ENCODE data around the gene FBXW8.

The FBXW8 gene

DNA sequence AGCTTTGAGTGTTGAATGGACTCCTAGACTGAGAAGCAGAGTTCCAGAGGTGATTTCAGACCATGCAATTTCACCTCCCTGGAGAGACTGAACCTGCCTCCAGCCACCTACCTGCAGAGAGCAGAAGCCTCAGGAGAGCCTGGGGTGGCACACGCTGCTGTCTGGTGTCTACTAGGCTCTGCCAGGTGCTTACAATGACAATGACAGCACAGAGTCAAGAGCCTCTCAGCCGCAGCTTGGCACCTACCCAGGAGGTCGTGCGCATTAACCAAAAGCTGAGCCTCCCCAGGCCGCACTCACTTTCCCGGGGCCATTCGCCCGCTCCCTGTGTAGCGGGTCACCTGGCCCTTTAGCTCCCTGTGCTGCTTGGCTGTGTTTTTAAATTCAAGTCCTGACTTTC is 125.3 kb downstream of the FBXW8 start:
- H3K27me3 ChIP-seq (ENCODE audit: control insufficient read depth, insufficient read depth, low read length): no peaks in the 10 kb centered on the region
- no peak overlapping the region for H3K4me3 ChIP-seq (ENCODE audit: low read length)

GRCh38 chr12:117036547-117036946 is 125.8 kb downstream of the FBXW8 start:
- Histone ChIP-seq H3K27me3 (ENCODE audit: control insufficient read depth, insufficient read depth, low read length) (no peaks in the 10 kb centered on the region), H3K9me3 (ENCODE audit: control insufficient read depth, low read length) (no peaks in the 10 kb centered on the region), H3K4me1 (ENCODE audit: control insufficient read depth, insufficient read depth, low read length) (peaks cover 76% of the 10 kb centered on the region), H3K9ac (ENCODE audit: low read length) (no peak overlapping the region), H3K4me3 (ENCODE audit: low read length) (no peak overlapping the region), H3K36me3 (ENCODE audit: control insufficient read depth, insufficient read depth, low read length) (no peaks in the 10 kb centered on the region)

More for the DNA sequence above, 125.3 kb downstream of the FBXW8 start:
- Histone ChIP-seq H3K4me1 (ENCODE audit: control insufficient read depth, insufficient read depth, low read length) (peaks cover 71% of the 10 kb centered on the region), H3K36me3 (ENCODE audit: control insufficient read depth, insufficient read depth, low read length) (no peaks in the 10 kb centered on the region), H3K9ac (ENCODE audit: low read length) (no peak overlapping the region), H3K9me3 (ENCODE audit: control insufficient read depth, low read length) (no peaks in the 10 kb centered on the region)

- H3K27me3 ChIP-seq (ENCODE audit: control insufficient read depth, insufficient read depth, low read length): no peaks in the 10 kb centered on the region
- H3K36me3 ChIP-seq (ENCODE audit: control insufficient read depth, insufficient read depth, low read length): no peaks in the 10 kb centered on the region
- no peaks in the 10 kb centered on the region for H3K9me3 ChIP-seq (ENCODE audit: control insufficient read depth, low read length)
- H3K4me1 ChIP-seq (ENCODE audit: control insufficient read depth, insufficient read depth, low read length): peaks cover 85% of the 10 kb centered on the region
- H3K4me3 ChIP-seq (ENCODE audit: low read length): no peak overlapping the region
- H3K9ac ChIP-seq (ENCODE audit: low read length): no peak overlapping the region
These were observed 126.7 kb downstream of the FBXW8 start for GRCh38 chr12:117037289-117038022.

DNA sequence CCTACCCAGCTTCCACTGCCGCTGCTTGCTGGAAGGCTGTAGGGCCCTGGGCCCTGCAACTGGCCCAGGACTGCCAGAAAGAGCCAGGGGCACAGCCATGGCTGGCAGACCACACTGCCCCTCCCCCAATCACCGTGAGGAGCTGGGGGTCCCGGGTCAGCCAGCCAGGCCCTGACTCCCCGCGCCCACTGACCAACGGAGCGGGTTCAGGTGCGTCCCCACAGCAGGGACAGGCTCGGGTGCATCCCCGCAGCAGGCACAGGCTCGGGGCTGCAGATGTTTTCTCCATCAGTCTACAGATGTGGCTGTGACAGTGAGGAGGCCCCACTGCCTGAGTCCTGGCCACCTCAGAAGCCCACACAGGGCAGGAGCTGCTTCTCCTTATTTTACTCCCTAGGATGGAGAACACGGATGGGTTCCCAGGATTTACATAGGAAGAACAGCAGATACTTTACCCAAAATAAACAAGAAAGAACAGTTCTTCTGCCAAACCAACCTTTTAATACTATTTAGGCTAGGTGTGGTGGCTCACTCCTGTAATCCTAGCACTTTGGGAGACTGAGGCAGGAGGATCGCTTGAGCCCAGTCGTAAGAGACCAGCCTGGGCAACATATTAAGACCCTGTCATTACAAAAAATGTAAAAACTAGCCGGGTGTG is 127.4 kb downstream of the FBXW8 start:
- Histone ChIP-seq H3K27me3 (ENCODE audit: control insufficient read depth, insufficient read depth, low read length) (no peaks in the 10 kb centered on the region), H3K4me1 (ENCODE audit: control insufficient read depth, insufficient read depth, low read length) (peaks cover 89% of the 10 kb centered on the region), H3K36me3 (ENCODE audit: control insufficient read depth, insufficient read depth, low read length) (no peaks in the 10 kb centered on the region), H3K4me3 (ENCODE audit: low read length) (no peak overlapping the region), H3K9ac (ENCODE audit: low read length) (no peak overlapping the region), H3K9me3 (ENCODE audit: control insufficient read depth, low read length) (no peaks in the 10 kb centered on the region)

DNA sequence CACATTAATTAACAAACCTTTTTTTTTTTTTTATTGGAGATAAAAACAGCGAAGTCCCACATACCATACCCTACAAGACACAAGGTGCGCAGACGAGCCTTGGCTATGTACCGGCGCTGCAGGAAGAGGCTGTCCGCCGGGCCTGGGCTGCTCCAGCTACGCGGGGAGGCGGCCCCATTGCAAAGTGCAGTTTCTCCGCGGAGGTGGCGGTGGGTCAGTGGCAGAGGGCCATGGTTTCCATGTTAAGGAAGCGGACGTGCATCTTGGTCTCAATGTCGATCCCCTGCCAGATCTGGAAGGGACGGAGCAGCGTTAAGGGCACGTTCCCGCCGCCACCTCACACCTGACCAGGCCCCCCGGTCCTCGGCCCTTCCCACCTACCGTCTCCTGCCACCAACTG is 128.2 kb downstream of the FBXW8 start:
- Histone ChIP-seq H3K4me1 (ENCODE audit: control insufficient read depth, insufficient read depth, low read length) (peaks cover 87% of the 10 kb centered on the region), H3K9me3 (ENCODE audit: control insufficient read depth, low read length) (no peaks in the 10 kb centered on the region), H3K4me3 (ENCODE audit: low read length) (no peak overlapping the region), H3K27me3 (ENCODE audit: control insufficient read depth, insufficient read depth, low read length) (no peaks in the 10 kb centered on the region), H3K36me3 (ENCODE audit: control insufficient read depth, insufficient read depth, low read length) (no peaks in the 10 kb centered on the region), H3K9ac (ENCODE audit: low read length) (no peak overlapping the region)

- H3K4me3 ChIP-seq (ENCODE audit: low read length): no peak overlapping the region
- H3K9ac ChIP-seq (ENCODE audit: low read length): no peak overlapping the region
- H3K4me1 ChIP-seq (ENCODE audit: control insufficient read depth, insufficient read depth, low read length): peaks cover 77% of the 10 kb centered on the region
- H3K27me3 ChIP-seq (ENCODE audit: control insufficient read depth, insufficient read depth, low read length): no peaks in the 10 kb centered on the region
- H3K9me3 ChIP-seq (ENCODE audit: control insufficient read depth, low read length): no peaks in the 10 kb centered on the region
- H3K36me3 ChIP-seq (ENCODE audit: control insufficient read depth, insufficient read depth, low read length): no peaks in the 10 kb centered on the region
These were observed 129.2 kb downstream of the FBXW8 start for GRCh38 chr12:117039891-117040309.

- Histone ChIP-seq H3K36me3 (ENCODE audit: control insufficient read depth, insufficient read depth, low read length) (no peaks in the 10 kb centered on the region), H3K9ac (ENCODE audit: low read length) (no peak overlapping the region), H3K9me3 (ENCODE audit: control insufficient read depth, low read length) (no peaks in the 10 kb centered on the region), H3K27me3 (ENCODE audit: control insufficient read depth, insufficient read depth, low read length) (no peaks in the 10 kb centered on the region), H3K4me1 (ENCODE audit: control insufficient read depth, insufficient read depth, low read length) (peaks cover 71% of the 10 kb centered on the region), H3K4me3 (ENCODE audit: low read length) (no peak overlapping the region)
These were observed 129.7 kb downstream of the FBXW8 start for GRCh38 chr12:117040496-117040895.

DNA sequence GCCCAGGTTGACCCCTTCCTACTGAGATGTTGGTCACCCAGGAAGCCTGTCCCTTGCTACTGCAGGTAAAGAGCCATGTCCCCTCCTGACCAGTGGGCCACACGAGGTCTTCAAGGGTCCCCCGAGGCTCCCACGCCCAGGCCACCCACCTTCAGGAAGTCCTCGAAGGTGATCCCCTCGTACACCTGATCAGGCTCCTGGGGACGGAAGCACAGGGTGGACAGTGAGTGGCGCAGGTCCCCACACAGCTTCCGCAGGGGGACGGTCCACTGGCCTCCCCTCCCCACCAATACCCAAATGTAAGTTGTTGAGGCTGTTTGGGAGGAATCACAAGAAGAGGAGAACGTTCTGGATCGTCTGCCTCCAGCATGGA is 131.0 kb downstream of the FBXW8 start:
- Histone ChIP-seq H3K4me1 (ENCODE audit: control insufficient read depth, insufficient read depth, low read length) (peaks cover 59% of the 10 kb centered on the region), H3K9me3 (ENCODE audit: control insufficient read depth, low read length) (no peaks in the 10 kb centered on the region), H3K4me3 (ENCODE audit: low read length) (no peak overlapping the region), H3K9ac (ENCODE audit: low read length) (peak overlapping the region; percentile 32), H3K27me3 (ENCODE audit: control insufficient read depth, insufficient read depth, low read length) (no peaks in the 10 kb centered on the region), H3K36me3 (ENCODE audit: control insufficient read depth, insufficient read depth, low read length) (no peaks in the 10 kb centered on the region)

- H3K9ac ChIP-seq (ENCODE audit: low read length): peak overlapping the region; percentile 32
- peaks cover 54% of the 10 kb centered on the region for H3K4me1 ChIP-seq (ENCODE audit: control insufficient read depth, insufficient read depth, low read length)
- no peaks in the 10 kb centered on the region for H3K27me3 ChIP-seq (ENCODE audit: control insufficient read depth, insufficient read depth, low read length)
- no peaks in the 10 kb centered on the region for H3K36me3 ChIP-seq (ENCODE audit: control insufficient read depth, insufficient read depth, low read length)
- H3K4me3 ChIP-seq (ENCODE audit: low read length): no peak overlapping the region
- no peaks in the 10 kb centered on the region for H3K9me3 ChIP-seq (ENCODE audit: control insufficient read depth, low read length)
These were observed 131.6 kb downstream of the FBXW8 start for GRCh38 chr12:117042171-117042842.

DNA sequence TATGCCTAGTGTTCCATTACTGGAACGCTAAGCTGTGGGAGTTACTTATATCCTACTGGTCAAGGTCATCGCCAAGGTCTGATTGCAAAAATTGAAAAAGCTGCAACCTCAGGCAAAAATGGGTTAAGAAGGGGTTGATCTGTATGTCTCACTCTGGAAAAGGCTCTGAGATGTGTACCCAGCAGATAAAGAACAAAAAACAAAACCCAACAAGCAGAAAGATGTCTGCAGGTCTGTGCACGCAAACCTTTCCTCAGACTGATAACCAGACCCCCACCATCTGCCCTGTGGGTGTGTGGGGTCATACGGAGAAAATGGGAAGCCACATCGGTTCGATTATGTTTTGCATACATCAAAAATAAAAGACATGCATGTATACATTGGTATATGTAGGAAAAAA is 132.1 kb downstream of the FBXW8 start:
- peaks cover 49% of the 10 kb centered on the region for H3K4me1 ChIP-seq (ENCODE audit: control insufficient read depth, insufficient read depth, low read length)
- H3K36me3 ChIP-seq (ENCODE audit: control insufficient read depth, insufficient read depth, low read length): no peaks in the 10 kb centered on the region
- peak overlapping the region; percentile 5 for H3K9ac ChIP-seq (ENCODE audit: low read length)
- no peak overlapping the region for H3K4me3 ChIP-seq (ENCODE audit: low read length)
- H3K9me3 ChIP-seq (ENCODE audit: control insufficient read depth, low read length): no peaks in the 10 kb centered on the region
- no peaks in the 10 kb centered on the region for H3K27me3 ChIP-seq (ENCODE audit: control insufficient read depth, insufficient read depth, low read length)

- H3K9me3 ChIP-seq (ENCODE audit: control insufficient read depth, low read length): no peaks in the 10 kb centered on the region
- H3K4me3 ChIP-seq (ENCODE audit: low read length): no peak overlapping the region
- no peak overlapping the region for H3K9ac ChIP-seq (ENCODE audit: low read length)
- no peaks in the 10 kb centered on the region for H3K27me3 ChIP-seq (ENCODE audit: control insufficient read depth, insufficient read depth, low read length)
- no peaks in the 10 kb centered on the region for H3K36me3 ChIP-seq (ENCODE audit: control insufficient read depth, insufficient read depth, low read length)
- peaks cover 44% of the 10 kb centered on the region for H3K4me1 ChIP-seq (ENCODE audit: control insufficient read depth, insufficient read depth, low read length)
These were observed 133.6 kb downstream of the FBXW8 start for GRCh38 chr12:117044311-117044710.

- Histone ChIP-seq H3K4me3 (ENCODE audit: low read length) (no peak overlapping the region), H3K9me3 (ENCODE audit: control insufficient read depth, low read length) (no peaks in the 10 kb centered on the region), H3K9ac (ENCODE audit: low read length) (no peak overlapping the region), H3K36me3 (ENCODE audit: control insufficient read depth, insufficient read depth, low read length) (no peaks in the 10 kb centered on the region), H3K27me3 (ENCODE audit: control insufficient read depth, insufficient read depth, low read length) (no peaks in the 10 kb centered on the region), H3K4me1 (ENCODE audit: control insufficient read depth, insufficient read depth, low read length) (peaks cover 40% of the 10 kb centered on the region)
These were observed 134.0 kb downstream of the FBXW8 start for GRCh38 chr12:117044790-117045159.
